Effector memory CD4-positive, alpha-beta T cell (primary cell): Measurements from ENCODE around the gene AQP5.

ENCODE experiments used
- DNase-seq, 3 donors: peaks; one replicate each; pipeline ENCODE4 v3.0.0-alpha.2; 2020
- H3K27ac ChIP-seq: 2 replicates; pipeline ENCODE4 v1.7.0; 2013; ENCODE audit warnings: mild to moderate bottlenecking, low read length, moderate library complexity; ENCODE audit not compliant: insufficient read depth, poor library complexity, severe bottlenecking
- H3K27me3 ChIP-seq: replicated peaks from 2 replicates; pipeline ENCODE4 v1.7.0; 2013; ENCODE audit warnings: mild to moderate bottlenecking, low read length; ENCODE audit not compliant: insufficient read depth, control insufficient read depth, poor library complexity, severe bottlenecking
- H3K36me3 ChIP-seq: 2 replicates; pipeline ENCODE4 v1.7.0; 2013; ENCODE audit warnings: mild to moderate bottlenecking, low read length, moderate library complexity; ENCODE audit not compliant: control insufficient read depth, insufficient read depth
- H3K4me1 ChIP-seq: 2 replicates; pipeline ENCODE4 v1.7.0; 2013; ENCODE audit warnings: low read length, mild to moderate bottlenecking; ENCODE audit not compliant: control insufficient read depth, insufficient read depth, poor library complexity, severe bottlenecking
- H3K4me3 ChIP-seq: 2 replicates; pipeline ENCODE4 v1.7.0; 2013; ENCODE audit warnings: low read length, low read depth, mild to moderate bottlenecking; ENCODE audit not compliant: insufficient read depth, poor library complexity, severe bottlenecking
- H3K9me3 ChIP-seq: 2 replicates; pipeline ENCODE4 v1.7.0; 2013; ENCODE audit warnings: mild to moderate bottlenecking, low read length, moderate library complexity; ENCODE audit not compliant: control insufficient read depth

AQP5 gene

GRCh38 chr12:49998453-49998852 is 36.8 kb downstream of the AQP5 start:
- no peak overlapping the region for H3K27ac ChIP-seq
- H3K4me3 ChIP-seq = no peak overlapping the region
- H3K9me3 ChIP-seq = no peaks in the 10 kb centered on the region
- no peaks in the 10 kb centered on the region for H3K4me1 ChIP-seq
- H3K36me3 ChIP-seq = peaks cover 13% of the 10 kb centered on the region
- no peaks in the 10 kb centered on the region for H3K27me3 ChIP-seq
- no peak for DNase-seq

GRCh38 chr12:50003595-50003994 is 41.9 kb downstream of the AQP5 start:
- H3K27ac ChIP-seq = no peak overlapping the region
- H3K4me1 ChIP-seq = no peaks in the 10 kb centered on the region
- no peaks in the 10 kb centered on the region for H3K9me3 ChIP-seq
- peaks cover 5% of the 10 kb centered on the region for H3K36me3 ChIP-seq
- H3K4me3 ChIP-seq = no peak overlapping the region
- no peak for DNase-seq
- no peaks in the 10 kb centered on the region for H3K27me3 ChIP-seq

- Histone ChIP-seq H3K4me1 (no peaks in the 10 kb centered on the region), H3K27me3 (no peaks in the 10 kb centered on the region), H3K9me3 (no peaks in the 10 kb centered on the region), H3K36me3 (peaks cover 5% of the 10 kb centered on the region), H3K4me3 (no peak overlapping the region), H3K27ac (no peak overlapping the region)
- no peak for DNase-seq
Measured at GRCh38 chr12:50004696-50005095, 43.0 kb downstream of the AQP5 start.

- no peak for DNase-seq
- H3K9me3 ChIP-seq = no peaks in the 10 kb centered on the region
- H3K27ac ChIP-seq = no peak overlapping the region
- H3K4me3 ChIP-seq = no peak overlapping the region
- H3K4me1 ChIP-seq = no peaks in the 10 kb centered on the region
- no peaks in the 10 kb centered on the region for H3K27me3 ChIP-seq
- H3K36me3 ChIP-seq = peaks cover 5% of the 10 kb centered on the region
Measured at GRCh38 chr12:50005175-50005574, 43.5 kb downstream of the AQP5 start.

GRCh38 chr12:50006280-50006679 is 44.6 kb downstream of the AQP5 start:
- H3K4me3 ChIP-seq = no peak overlapping the region
- no peak overlapping the region for H3K27ac ChIP-seq
- DNase-seq = no peak
- peaks cover 5% of the 10 kb centered on the region for H3K36me3 ChIP-seq
- H3K4me1 ChIP-seq = no peaks in the 10 kb centered on the region
- no peaks in the 10 kb centered on the region for H3K9me3 ChIP-seq
- no peaks in the 10 kb centered on the region for H3K27me3 ChIP-seq

GRCh38 chr12:50006754-50007442 is 45.2 kb downstream of the AQP5 start:
- DNase-seq = no peak
- Histone ChIP-seq H3K4me1 (no peaks in the 10 kb centered on the region), H3K9me3 (no peaks in the 10 kb centered on the region), H3K36me3 (no peaks in the 10 kb centered on the region), H3K27me3 (no peaks in the 10 kb centered on the region), H3K4me3 (no peak overlapping the region), H3K27ac (no peak overlapping the region)

GRCh38 chr12:50013361-50014147 is 51.9 kb downstream of the AQP5 start:
- Histone ChIP-seq H3K27ac (no peak overlapping the region), H3K4me1 (no peaks in the 10 kb centered on the region), H3K9me3 (no peaks in the 10 kb centered on the region), H3K4me3 (no peak overlapping the region), H3K36me3 (peaks cover 3% of the 10 kb centered on the region), H3K27me3 (no peaks in the 10 kb centered on the region)
- no peak for DNase-seq

GRCh38 chr12:50014342-50014741 is 52.7 kb downstream of the AQP5 start:
- Histone ChIP-seq H3K27ac (no peak overlapping the region), H3K36me3 (peaks cover 3% of the 10 kb centered on the region), H3K4me1 (no peaks in the 10 kb centered on the region), H3K9me3 (no peaks in the 10 kb centered on the region), H3K27me3 (no peaks in the 10 kb centered on the region), H3K4me3 (no peak overlapping the region)
- DNase-seq = no peak
